ENCODE results near the gene RPTOR.

The RPTOR gene

DNA sequence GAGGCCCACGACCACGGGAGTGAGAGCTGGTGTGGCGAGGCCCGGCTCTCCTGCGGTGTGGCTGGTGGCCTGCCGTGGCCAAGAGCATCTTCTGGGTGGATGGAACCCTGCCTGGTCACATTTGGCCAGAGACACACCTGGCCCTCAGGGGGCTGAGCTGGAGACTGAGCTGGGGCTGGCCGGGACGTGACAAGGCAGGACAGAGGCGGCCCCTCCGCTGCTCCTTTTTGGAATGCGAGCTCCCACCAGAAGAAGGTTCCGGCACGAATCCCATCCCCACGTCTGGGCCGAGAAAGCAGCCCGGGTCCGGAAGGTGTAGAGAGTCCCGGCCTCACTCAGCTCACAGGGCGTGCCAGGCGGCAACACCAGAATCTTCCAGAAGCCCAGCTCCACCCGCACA lies 421.0 kb downstream of the RPTOR start:
- DNase-seq (ENCODE audit: low read depth) = no peak

DNA sequence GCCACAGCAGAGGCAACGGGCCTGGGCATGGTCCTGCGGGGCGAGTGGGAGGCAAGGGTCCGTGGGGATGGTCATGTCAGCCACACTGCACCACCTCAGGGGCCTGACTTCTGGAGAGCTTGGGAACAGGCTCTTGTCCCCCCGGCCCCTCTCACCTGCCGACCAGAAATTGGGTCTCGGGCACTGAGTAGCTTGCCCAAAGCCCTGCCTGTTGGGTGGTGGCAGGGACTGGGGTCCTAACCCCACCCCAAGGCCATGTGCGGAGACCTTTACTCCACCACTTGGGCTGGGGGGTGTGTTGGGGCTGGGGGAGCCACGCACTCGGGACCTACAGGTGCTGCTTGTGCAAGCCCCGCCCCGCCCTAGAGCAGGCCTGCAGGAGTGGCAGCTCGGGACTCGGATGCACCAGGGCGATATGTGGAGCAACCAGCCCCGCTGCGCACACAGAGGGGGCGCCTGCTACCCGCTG lies 422.8 kb downstream of the RPTOR start:
- no peak for DNase-seq (ENCODE audit: low read depth)

DNA sequence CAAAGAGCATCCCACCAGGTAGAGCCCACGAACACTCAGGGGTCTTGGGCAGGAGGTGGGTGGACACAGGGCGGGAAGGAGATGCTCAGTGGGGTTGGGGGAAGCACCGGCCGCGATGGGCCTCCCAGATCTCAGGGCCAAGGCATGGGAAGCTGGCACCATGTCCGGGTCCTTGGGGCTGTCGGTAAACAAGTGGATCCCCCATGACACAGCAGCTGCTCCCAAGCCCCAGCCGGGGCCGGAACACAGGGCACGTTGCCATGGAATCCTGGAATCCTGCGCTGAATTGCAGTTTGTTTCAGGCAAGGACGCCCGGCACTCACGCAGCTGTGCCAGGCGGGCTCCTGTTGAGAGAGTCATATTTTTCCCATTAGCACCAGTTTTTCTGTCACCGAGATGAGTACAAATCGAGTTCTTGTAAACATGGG lies 424.0 kb downstream of the RPTOR start:
- DNase-seq (ENCODE audit: low read depth) = no peak

DNA sequence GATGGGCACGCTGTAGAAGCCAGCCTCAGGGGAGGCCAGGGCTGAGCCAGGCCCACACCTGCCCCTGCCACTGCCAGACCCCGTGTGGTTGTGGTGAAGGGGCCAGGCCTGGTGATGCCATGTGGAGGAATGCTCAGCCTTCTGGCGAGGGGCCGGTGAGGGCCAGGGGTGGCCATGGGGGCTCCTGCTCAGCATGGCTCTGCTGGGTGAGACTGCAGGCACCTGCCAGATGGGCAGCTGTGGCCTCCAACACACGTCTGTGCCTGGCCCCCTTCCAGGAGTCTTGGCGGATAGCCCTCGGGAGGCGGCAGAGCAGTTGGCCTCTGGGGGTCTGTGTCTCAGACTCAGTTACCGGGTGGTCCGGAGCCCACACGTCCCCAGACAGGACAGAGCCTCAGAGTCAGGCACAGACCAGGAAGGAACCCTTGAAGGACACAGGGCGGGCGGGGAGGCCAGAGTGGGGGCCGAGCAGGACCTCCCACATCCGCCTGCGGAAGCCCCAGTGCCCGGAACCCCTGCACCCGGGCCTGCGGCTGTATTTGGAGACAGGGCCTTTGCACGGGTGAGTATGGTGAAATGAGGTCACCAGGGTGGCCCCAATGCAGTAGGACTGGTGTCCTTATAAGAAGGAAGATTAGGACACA lies 424.5 kb downstream of the RPTOR start:
- DNase-seq (ENCODE audit: low read depth) = no peak

DNA sequence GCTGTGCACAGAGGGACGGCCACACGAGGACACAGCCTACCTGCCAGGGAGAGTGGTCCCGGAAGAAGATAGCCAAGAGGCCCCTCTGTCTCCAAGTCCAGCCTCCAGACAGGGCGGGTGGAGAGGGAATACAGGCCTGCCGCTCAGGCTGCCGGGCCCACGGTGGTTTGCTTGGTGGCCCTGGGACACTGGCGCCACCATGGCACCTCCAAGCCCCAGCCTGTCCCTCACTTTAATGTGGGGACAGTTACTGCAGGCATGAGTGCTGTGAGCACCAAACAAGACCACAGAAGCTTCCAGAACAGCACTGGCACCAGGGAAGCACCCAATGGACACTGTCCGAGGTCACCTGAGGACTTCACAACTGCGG lies 425.0 kb downstream of the RPTOR start:
- DNase-seq (ENCODE audit: low read depth) = no peak

DNA sequence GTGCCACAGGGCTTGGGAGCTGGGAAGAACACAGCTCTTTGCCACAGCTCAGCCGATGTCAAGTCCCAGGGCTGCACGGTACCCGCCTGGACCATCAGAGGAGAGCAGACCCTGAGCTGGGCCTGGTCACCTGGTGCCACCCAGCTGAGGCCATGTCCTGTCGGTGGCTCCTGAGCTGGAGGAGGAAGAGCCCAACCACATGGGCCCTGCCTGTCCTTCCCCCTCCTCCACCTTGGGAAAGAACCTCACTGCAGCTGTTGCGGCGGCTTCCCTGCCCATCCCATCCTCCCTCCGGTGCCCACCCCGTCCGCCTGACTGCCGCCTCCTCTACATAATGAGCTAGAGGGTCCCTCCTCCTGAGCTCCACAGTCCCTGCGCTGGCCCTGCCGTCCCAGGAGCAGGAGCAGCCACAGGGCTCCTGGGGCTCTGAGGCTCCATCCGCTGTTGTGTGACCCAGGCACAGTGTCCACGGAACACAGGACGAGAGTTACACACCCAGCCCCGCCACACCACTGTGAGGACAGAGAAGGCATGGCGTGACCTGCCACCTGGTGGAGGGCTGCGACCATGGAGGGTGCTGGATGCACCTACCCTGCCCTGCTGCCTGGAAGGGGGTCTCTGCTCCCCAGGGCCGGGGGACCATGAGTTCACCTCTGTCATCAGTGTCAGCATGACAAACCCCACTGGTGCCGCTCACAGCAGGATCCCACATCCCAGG lies 425.6 kb downstream of the RPTOR start:
- DNase-seq (ENCODE audit: low read depth) = no peak

DNA sequence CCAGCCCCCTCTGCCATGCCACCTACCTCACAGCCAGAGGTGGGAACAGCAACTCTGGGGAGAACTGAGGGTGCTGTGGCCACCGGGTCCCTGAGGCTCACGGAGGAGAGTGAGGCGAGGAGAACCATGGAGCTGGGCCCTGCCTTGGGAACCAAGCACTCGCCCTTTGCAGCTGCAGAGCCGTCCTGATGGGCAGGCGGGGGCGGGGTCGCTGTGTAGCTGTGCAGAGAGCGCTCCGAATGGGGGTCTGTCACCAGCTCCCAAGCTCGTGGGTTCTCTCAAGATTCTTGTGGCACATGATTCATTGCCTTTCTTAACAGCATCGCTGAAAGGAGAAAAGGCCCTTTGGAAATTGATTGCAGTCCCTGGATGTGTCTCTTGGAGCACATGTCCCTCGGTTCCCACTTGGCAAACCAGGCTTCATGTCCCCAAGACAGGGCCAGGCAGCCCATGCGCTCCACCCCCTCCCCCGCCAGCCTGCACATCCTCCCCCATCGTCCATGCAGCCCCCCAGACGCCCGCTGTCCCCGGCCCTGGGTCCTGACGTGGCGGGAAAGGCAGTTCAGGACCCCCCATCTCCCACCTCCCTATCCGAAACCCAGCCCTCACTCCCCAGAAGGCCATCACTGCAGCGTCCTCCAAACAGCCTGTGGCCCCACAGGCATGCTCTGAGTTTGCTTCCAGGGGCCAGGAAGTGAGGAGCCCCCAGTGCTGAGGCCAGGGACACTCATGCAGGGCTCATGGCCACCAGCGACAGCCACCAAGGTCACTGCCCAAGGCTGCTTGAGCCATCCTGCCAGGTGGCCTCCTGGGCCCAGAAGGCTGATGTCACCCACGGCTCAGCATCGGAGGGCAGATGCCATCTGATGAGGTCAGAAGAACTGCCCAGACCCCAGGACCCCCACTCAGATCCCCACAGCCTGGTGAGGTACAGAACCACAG lies 426.4 kb downstream of the RPTOR start:
- no peak for DNase-seq (ENCODE audit: low read depth)

DNA sequence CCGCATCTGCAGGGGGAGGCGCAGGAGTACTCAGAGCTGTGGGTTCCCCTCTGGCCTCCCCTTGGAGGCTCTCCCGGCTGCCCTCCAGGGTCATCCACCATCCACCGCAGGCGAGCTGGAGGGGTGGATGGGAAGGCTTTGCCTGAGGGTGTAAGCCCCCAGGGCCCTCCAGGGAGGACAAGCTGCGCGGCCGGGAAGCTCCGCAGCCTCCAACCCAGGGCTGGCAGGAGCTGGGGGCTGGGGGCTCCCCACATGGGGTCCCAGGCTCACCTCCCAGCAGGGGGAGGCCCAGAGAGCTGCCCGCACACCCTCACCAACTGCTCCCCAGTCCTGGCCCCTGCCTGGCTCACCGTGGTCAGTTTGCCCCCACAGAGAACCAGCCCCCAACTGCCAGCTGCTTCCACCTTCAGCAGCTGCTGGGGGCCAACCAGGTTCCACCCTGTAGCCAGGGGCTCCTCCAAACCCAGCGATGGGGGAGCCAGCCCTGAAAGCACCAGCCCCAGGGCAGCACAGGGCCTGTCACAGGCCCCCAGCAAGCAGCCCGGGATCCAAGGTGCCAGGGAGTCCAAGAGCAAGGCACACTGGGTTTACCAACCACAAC lies 427.2 kb downstream of the RPTOR start:
- DNase-seq (ENCODE audit: low read depth) = no peak

DNA sequence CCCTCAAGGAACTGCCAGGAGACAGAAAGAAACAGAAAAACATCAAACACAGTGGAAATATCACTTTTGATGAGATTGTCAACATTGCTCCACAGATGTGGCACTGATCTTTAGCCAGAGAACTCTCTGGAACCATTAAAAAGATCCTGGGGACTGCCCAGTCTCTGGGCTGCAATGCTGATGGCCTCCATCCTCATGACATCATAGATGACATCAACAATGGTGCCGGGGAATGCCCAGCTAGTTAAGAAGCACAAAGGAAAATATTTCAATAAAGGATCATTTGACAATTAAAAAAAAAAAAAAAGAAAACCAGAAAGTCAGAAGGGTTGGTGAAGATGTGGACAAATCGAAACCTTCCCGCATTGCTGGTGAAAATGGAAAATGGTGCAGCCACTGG lies 432.1 kb downstream of the RPTOR start:
- no peak for DNase-seq (ENCODE audit: low read depth)

DNA sequence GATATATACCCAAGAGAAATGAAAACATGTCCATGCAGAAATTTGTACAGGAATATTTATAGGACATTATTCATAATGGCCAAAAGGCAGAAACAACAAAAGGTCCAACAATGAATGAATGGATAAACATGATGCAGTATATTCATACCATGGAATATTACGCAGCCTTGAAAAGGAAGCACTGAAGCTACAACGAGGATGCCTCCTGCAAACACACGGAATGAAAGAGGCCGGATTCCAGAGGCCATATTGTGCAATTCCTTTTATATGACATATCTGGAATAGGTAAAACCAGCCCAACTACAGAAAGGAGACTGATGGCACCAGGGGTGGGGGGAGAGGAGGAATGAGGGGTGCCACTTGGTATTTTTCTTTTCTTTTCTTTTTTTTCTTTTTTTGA lies 432.5 kb downstream of the RPTOR start:
- DNase-seq (ENCODE audit: low read depth) = no peak

DNA sequence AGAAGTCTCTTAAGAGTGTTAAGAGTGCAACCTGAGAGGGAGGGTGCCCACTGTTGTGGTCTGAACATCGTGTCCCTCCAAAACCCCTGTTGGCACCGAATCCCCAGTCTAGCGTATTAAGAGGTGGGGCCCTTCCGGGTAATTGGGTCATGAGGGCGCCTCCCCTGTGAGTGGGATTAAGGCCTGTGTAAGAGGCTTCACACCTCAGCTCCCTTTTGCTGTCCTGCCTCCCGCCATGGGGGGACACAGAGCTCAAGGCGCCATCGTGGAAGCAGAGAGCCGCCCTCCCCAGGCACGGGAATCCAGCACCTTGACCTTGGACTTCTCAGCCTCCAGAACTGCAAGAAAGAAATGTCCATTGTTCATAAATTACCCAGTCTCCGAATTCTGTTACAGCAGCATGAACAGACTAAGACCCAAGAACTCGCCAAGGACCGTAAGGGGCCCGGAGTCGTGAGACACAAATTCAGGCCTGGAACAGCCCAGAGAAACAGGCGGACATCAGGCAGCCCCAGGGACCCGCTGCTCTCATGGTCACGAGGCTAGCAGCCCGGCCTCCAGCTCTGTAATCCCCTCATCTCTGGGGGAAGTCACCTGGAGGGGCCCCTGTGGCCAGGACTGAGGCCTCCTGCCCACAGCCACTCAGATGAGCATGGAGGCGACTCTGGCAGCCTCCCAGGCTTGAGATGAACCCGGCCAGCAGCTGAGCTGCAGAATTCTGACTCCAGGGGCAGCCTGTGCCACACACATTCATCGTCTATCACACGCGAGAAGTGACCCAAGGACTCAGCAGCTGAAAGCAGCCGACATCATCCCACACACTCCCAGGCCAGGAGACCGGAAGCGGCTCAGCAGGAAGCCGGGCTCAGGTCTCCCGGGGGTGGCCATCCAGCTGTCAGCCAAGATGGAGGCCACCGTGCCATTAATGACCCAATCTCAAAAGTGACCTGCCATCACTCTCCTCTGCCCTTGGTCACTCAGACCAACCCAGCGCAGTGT lies 434.2 kb downstream of the RPTOR start:
- no peak for DNase-seq (ENCODE audit: low read depth)

DNA sequence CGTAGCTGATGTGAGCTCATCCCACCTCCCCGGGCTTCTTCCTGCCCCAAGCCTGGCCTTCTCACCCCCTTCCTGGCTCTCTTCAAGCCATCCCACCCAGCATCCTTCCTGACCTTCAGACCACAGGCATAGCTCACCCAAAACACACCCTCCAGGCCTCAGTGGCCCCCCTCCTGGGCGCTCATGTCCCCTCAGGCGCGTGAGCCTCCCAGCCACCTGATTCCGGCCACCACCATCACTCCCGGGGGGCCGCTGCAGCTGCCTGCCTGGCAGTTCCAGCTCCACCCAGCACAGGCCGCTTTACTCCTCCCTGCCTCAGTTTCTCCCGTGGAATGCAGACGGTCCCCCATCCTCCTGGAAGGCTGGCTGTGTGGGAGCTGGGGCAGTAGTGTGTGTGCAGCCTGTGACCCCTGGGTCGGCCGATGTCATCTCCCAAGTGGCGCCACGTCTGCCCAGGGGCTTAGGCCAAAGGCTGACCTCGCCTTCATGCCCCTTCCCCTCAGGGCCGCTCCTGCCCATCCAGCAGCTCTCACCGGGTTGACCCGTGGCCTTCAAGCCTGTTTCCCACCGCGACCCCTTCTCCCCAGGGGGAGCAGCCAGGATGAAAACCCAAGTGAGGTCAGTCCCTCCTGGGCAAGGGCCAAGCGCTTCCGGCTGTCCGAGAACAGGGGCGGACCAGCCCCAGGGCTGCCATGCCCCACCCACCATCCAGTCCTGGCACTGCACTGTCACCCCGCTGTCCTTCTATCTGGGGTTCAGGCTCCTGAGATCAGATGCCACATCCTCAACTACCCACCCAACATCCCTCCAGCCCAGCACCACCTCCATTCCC lies 435.1 kb downstream of the RPTOR start:
- DNase-seq (ENCODE audit: low read depth) = no peak

DNA sequence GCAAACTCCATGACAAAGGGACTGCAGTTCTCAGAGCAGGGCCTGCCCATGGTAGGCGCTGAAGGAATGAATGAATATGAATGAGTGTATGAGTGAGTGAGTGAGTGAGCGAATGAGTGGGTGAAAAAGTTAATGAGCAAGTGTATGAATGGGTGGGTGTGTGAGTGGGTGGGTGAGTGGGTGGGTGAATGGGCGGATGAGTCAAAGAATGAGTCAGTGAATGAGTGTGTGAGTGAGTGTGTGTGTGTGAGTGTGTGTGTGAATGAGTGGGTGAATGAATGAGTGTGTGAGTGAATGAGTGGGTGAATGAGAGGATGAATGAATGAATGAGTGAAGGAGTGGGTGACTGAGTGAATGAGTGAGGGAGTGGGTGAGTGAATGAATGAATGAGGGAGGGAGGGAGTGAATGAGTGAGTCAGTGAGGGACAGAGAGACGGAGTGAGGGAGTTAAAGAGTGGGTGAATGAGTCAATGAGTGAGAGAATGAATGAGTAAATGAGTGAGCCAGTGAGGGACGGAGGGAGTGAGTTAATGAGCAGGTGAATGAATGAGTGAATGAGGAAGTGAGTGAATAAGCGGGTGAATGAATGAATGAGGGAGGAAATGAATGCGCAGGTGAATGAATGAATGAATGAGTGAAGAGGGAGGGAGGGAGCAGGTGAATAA lies 435.9 kb downstream of the RPTOR start:
- no peak for DNase-seq (ENCODE audit: low read depth)

DNA sequence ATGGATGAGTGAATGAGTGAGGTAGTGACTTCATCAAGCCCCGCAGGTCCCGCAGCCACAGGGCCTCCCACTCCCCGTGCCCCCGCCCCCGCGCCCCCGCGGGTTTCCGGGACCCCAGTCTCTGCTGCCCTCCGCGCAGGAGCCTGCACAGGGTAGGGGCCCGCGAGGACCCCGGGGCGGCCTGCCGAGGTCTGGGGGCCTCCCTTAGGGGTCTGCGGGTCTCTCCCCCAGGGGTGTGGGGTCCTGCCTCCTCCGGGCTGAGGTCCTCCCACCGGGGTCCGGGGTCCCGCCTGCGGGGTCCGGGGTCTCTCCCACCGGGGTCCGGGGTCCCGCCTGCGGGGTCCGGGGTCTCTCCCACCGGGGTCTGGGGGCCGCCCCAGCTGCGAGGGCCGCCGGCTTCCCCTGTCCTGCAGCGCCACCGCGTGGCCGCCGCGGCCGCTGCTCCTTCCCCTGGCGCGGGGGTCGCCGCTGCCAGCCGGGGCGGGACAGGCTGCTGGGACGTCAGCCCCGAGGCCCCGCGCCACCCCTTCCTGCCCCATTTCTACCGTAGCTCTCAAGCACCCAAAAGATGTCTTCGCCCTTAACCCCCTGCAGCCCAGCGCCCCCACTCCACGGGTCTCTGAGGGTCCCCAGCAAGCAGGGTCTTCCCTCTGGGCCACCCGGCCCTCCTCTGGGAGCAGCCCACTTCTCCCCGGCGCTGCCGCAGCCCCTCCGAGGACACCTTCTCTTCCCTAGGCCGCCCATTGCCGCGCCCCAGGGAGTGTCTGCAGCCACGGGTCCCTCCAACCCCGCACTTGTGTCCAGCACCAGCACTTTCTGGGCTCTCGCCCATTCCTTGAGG lies 436.6 kb downstream of the RPTOR start:
- DNase-seq (ENCODE audit: low read depth) = no peak

DNA sequence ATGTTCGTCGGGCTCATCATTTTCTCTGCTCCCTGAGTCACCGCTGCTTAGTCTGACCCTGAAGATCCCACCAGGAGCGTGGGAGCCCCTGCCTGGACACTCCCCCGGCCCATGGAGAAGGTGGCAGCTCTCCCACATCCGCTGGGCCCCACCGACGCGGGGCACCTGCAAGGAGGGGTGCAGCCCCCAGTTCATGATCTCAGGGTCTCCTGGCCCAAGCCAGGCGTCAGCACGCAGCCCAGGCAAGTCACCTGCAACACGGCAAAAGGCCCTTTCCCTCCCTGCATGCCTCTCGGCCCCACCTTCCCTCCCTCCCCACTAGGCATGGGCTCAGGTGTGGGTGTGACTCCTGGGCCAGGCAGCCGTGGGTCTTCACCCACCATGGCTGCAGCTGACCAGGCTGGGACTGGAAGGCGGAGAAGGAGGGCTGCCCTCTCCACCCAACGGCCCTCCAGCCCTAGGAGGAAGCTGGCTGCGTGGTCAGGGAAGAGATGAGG lies 437.3 kb downstream of the RPTOR start:
- DNase-seq (ENCODE audit: low read depth) = no peak

DNA sequence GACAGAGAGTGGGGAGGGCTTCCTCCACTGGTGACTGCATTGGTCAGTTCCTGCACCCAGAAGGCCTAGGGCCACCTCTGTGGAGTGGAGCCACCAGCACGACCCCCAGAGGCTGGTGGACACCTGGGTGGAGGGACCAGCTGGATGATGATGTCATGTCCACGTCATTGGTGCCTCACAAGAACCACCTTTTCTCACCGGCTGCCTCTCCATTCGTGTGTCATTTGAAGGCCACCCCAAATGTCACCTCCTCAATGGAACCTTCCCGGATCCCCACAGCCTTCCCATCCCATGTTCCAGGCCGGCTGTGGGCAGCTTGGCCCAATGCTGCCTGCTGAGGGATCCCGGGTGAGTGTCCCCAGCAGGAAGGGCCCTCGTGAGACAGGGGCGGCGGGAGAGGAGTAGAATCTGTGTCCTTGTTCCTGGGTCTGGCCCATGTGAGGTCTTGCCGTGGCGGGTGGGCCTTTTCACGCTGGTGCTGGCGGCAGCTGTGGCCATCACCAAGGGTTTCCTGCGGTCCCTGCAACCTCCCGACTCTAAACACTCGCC lies 437.9 kb downstream of the RPTOR start:
- no peak for DNase-seq (ENCODE audit: low read depth)

DNA sequence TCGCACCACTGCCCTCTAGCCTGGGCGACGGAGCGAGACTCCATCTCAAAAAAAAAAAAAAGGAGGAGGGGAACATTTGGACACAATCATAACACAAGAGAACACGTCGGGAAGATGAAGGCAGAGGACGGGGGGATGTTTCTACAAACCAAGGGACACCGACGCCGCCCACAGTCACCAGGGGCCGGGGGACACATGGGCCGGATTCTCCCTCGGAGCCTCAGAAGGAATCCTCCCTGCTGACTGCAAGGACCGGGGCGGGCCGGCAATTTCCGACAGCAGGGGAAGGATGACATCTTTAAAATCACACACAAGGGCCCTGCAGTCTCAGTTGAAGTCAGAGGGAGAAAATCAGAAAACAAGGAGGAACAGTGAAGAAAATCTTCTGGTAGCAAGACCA lies 438.9 kb downstream of the RPTOR start:
- no peak for DNase-seq (ENCODE audit: low read depth)

DNA sequence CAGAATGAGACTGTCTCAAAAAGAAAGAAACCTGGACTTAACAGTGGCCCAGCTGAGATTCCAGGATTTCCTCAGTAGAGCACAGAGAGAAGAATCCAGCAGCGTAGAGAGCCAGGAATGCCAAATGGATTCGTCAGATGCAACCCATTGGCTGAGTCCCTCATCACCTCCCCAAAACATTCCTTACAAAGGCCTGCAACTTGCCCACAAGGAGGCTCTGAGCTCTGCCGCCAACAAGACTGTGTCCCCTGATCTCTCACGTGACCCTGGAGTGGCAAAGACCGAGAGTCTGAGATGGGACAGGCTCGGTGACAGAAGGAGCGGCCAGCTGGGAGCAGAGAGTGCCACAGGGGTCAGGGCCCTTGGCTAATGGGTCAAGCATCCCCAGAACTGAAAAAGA lies 440.1 kb downstream of the RPTOR start:
- peak; percentile 59 for DNase-seq (ENCODE audit: low read depth)

Measured in fibroblast of the conjunctiva (primary cell).